Fibroblast of villous mesenchyme (primary cell): Measurements from ENCODE around the gene TNFRSF6B. TPM values are rescaled to one million over a fixed set of nuclear protein-coding genes. Genes with fewer than 3 reads are reported as not detected.
A peak's percentile ranks its signal among the peaks of the same experiment; 100 is the strongest.

Experiments
- DNase-seq: peaks from one replicate; pipeline ENCODE4 v3.0.0-alpha.2; 2010; ENCODE audit warnings: low read depth
- H3K4me3 ChIP-seq: 2 replicates; pipeline ENCODE4 v1.5.1; 2011; ENCODE audit warnings: low read depth, mild to moderate bottlenecking, low read length
- total RNA-seq: library from RNA; depleted of rRNA; stranded (reverse); fragments of >200 nt; gene quantifications from 2 replicates; pipeline ENCODE4 v1.2.3, GENCODE V29; 2012
- TF ChIP-seq, protein P1 (sequence below): IDR thresholded peaks from 2 replicates; pipeline ENCODE4 v1.5.1; 2012; ENCODE audit warnings: low read depth, mild to moderate bottlenecking, low read length; ENCODE audit not compliant: insufficient read depth

Gene TNFRSF6B
- total RNA-seq, 1 donor, result 31.5 TPM

GRCh38 chr20:63703471-63703975, 7.1 kb downstream of the TNFRSF6B start:
- DNase-seq, result no peak
- TF ChIP-seq, protein P1, sequence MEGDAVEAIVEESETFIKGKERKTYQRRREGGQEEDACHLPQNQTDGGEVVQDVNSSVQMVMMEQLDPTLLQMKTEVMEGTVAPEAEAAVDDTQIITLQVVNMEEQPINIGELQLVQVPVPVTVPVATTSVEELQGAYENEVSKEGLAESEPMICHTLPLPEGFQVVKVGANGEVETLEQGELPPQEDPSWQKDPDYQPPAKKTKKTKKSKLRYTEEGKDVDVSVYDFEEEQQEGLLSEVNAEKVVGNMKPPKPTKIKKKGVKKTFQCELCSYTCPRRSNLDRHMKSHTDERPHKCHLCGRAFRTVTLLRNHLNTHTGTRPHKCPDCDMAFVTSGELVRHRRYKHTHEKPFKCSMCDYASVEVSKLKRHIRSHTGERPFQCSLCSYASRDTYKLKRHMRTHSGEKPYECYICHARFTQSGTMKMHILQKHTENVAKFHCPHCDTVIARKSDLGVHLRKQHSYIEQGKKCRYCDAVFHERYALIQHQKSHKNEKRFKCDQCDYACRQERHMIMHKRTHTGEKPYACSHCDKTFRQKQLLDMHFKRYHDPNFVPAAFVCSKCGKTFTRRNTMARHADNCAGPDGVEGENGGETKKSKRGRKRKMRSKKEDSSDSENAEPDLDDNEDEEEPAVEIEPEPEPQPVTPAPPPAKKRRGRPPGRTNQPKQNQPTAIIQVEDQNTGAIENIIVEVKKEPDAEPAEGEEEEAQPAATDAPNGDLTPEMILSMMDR, result no peak

DNA sequence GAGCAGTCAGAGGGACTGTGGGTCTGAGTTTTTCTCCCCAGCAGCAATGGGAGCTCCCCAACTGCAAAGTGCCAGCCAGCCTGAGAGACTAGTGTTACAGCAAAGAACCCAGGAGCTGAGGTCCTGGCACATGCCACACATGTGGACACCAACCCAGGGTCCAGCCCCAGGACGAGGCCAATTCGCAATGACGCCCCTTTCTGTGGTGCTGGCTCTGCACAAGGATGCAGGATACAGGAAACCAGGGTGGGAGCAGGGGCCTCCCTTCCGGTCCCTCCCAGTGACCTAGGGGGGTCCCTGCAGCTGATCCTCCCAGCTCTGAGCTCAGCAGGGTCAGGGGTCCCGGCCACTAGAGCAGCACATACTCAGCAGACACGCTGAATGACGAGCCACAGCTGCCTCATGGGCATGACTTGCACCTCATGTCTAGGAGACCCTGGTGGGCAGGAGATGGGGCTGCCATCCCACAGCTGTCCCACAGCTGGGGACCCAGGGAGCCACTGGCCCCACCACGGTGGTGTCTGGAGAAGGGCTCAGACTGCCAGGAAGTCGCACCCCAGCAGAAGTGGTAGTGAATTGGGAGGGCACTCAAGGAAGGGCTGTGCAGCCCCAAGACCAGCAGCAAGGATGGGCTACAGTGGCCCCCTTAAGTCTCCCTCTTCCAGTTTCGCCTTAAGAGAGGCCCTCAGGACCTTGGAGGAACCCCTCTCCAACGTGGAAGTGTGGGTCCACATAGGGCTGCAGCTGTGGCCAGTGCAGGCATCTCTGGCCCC, 7.7 kb downstream of the TNFRSF6B start:
- H3K4me3 ChIP-seq, result no peak overlapping the region
- DNase-seq, result no peak
- TF ChIP-seq, protein P1, result no peak

More at GRCh38 chr20:63703471-63703975, 7.1 kb downstream of the TNFRSF6B start:
- H3K4me3 ChIP-seq, result no peak overlapping the region

DNA sequence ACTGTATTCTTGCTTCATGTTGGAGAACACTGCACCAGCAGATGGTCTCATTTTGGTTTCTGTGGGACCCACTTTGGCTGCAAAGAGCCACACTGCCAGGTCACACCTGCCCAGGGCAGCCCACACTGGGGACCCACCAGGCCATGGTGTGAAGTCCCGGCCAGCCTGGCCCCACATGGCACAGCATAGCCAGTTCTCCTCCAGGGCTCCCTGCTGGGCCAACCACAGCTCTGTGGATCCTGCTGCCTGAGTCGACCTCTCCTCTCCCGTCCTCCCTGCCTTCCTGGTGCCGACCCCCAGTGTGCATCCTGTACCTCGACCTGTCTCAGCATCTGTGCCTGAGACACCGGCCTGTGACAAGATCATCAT, 8.3 kb downstream of the TNFRSF6B start:
- TF ChIP-seq, protein P1, result no peak

GRCh38 chr20:63705232-63706026, 9.0 kb downstream of the TNFRSF6B start:
- H3K4me3 ChIP-seq, result no peak overlapping the region
- TF ChIP-seq, protein P1, result no peak
- no peak for DNase-seq

More for the DNA sequence above, 8.3 kb downstream of the TNFRSF6B start:
- no peak overlapping the region for H3K4me3 ChIP-seq
- no peak for DNase-seq

DNA sequence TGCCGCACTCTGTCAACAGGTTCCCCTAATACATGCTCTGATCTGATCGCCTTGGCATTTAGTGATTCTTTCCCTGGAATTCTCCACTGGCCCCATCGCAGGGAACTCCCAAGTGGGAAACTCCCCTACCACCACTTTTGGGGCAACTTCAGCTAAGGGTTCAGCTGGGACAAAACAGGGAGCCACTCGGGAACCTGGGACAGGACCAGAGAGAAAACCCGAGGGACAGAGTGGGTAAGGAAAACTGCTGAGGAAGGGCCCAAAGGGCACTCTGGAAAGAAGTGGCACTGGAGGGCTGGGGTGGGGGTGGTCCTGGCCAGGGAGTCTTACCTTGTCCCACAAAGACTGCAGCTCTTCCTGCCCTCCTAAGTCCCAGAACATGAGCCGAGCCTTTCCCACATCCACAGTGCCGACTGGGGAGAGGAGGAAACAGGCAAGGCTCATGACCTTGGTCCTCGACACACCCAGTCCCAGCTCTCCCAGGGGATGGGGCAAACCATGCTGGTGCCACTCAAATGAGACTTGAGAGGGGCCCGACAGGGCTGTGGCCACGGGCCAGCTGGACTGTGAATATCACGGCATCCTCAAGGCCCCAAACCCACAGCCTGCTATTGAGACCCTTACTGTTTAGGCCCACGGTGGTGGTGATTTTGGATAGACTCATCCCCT, 9.7 kb downstream of the TNFRSF6B start:
- DNase-seq, result no peak
- TF ChIP-seq, protein P1, result no peak

DNA sequence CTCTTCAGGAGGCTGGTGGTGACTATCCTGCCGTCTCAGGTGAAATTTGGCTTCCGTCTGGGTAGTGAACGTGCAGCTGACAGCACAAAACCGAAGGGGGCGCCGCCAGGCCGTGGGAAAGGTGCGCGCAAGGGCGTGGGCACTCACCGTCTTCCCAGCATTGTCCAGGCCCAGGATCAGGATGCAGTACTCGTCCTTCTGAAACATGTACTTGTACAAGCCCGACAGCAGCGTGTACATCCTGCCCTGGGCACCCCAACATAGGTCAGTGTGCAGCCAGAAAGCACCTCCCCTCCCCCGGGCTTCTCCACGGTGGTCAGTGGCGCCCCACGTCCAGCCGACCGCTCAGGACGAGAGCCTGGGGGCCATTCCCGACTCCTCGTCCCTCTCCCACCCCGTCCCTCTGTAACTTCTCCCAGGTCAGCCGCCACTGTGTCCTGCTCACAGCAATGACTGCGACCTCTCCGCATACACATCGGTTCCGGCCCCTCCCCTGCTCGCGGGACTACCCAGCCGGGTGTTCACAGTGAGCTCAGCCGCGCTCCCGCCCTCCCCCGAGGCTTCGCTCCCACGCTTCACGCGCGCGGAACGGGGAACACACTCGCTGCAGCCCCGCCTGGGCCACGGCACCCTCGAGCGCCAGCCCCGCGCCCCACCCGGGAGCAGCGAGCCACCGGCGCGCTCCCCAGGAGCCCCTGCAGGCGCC, 10.6 kb downstream of the TNFRSF6B start:
- DNase-seq, result peak; percentile 48
- peak overlapping the region; percentile 80 for H3K4me3 ChIP-seq
- TF ChIP-seq, protein P1, result peak; percentile 26

More for the DNA sequence above, 9.7 kb downstream of the TNFRSF6B start:
- peak overlapping the region; percentile 80 for H3K4me3 ChIP-seq
